Skin of body (tissue), 3 donors: ENCODE results near the gene SEC23B. TPM values are rescaled to one million over a fixed set of nuclear protein-coding genes. Genes with fewer than 3 reads are reported as not detected.

ENCODE experiments used
- DNase-seq: peaks from one replicate; lab custom pipeline; 2025; lab: John Stamatoyannopoulos, UW
- small RNA-seq: library from RNA; depleted of rRNA; stranded (forward); fragments of <200 nt; gene quantifications from one replicate; pipeline ENCODE3, GENCODE V24; 2014; ENCODE audit warnings: low replicate concordance
- total RNA-seq: library from RNA; depleted of rRNA; stranded (reverse); fragments of >200 nt; gene quantifications from one replicate; pipeline ENCODE4 v1.2.3, GENCODE V29; 2014

The SEC23B gene
- total RNA-seq, 1 donor from 2014 or later: 35.6 TPM

DNA sequence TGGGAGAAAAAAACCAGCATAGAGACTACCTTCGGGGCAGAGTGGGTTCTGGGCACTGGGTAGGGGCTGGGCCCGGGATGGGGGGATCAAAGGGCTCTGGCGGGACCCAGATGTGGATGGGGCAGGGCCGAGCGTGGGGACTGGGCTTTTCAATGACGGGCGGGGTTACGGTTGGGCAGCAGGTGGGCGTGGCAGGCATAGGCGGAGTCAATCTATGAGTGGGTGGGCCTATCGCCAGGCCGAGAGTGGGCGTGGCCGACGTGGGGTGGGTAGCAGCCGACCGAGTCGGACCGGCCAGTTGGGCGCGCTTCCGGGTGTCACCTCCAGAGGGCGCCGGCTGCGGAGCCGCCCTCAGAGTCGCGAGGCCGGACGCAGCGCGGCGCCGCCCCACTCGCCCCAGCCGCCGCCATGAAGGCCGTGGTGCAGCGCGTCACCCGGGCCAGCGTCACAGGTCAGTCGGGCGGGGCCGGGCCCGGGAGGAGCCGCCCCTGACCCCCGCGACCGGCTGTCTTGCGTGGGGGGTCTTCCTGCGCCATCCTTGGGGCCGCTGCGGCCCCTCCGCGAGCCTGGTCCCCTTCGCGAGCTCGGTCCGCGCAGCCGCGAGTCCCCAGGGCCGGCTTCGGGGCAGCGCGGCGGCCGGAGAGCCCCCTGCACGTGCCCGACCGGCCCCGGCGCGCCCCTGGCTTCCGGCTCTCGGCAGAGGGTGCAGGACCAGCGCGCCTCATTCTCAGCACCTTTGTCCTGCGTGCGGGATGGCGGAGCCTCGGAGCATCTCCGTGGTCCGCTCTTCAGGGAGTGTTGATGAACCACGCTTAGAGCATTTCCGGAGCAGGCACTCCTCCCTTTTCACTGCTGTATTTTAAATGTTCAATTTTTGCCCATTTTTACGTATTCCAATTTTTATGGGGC is 80.2 kb downstream of the SEC23B start, which contains the start of gene DTD1:
TSS of gene DTD1 (plus strand) at position 390 of the 909 bp plus-strand sequence. CDS start at position 409, 19 bp downstream.
- DNase-seq: peak; percentile 23

DNA sequence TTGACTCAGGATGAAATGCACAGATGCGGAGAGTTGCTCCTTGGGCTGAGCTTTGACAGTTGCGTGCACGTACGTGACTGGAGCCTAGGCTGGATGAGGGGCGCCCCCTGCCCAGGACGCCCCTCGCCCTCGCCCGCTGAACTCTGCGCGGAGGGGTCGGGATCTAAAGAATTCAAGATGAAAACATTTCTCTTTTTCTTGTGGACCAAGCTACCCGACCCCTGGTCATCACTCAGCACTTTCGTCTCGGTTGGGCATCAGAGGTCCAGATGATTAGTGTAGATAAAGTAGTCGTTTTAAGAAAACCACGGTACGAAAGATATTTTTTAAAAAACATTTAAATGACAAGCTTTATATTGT is 80.8 kb downstream of the SEC23B start:
- no peak for DNase-seq

DNA sequence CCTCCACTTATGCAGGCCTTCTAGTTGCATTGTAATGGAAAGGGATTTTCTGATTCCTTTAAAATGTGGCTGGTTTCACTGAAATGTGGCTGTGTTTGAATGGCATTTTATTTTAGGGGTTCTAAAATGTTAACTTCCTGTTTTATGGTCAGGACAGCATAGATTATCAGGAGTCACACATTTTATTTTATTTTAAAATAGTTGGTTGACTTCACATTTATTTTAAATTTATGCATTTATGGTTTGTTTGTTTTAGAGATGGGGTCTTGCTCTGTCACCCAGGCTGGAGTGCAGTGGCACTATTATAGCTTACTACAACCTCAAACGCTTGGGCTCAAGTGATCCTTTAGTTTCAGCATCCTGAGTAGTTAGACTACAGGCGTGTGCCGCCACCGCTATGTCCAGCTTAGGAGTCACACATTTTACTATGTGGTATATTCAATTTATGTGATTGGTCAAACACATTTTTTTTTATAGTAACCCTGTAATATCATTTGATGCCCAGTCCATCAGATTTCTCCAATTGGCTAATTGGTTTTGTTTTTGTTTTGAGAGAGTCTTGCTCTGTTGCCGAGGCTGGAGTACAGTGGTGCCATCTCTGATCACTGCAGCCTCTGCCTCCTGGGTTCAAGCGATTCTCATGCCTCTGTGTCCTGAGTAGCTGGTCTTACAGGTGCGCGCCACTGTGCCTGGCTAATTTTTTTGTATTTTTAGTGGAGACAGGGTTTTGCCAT is 82.4 kb downstream of the SEC23B start:
- DNase-seq: no peak

DNA sequence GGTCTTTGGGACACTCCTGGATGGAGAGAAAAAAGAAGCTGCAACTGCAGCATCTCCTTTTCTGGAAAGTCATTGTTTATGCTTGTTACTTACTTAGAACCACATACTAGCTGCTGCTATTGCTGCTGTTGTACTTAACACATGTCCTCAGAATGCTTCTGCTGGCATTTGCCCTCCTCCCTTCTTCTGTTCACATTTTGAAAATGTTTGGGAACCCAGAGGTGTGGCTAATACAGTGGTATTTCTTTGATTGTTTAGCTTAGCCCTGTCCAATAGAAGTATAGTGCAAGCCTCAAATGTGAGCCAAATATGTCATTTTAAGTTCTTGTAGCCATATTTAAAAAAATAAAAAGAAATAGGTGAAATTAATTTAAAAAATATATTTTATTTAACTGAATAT is 88.5 kb downstream of the SEC23B start:
- DNase-seq: no peak

DNA sequence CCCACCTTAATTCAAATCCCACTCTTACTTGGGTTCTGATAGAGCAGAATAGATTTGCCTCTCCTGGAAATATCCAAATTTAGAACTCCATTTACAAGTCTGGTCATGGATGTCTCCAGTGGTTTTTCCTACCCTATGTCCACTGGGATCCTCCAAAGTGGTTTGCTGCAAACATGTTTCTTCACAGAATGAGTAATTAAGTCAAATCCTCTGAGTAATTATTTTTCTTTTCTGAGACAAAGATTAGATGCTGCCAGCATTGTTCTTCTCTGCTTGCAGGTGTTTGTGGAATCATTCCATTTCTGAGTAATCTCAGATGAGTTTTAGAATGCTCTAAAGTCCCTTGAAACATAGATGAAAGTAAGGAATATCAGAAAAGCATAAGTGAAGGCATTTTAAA is 102.0 kb downstream of the SEC23B start:
- DNase-seq: no peak

Small RNA genes lying within 50 kb of the gene (small RNA-seq; reads per million reads assigned to genes)
- gene MIR3192: not detected
- not detected for gene RN7SL638P
- not detected for gene RNU6ATAC34P

Other genes starting within 250 kb of the SEC23B start
- 20.4 TPM for gene ZNF133, start 219.4 kb upstream of the SEC23B start, total RNA-seq
- 1.7 TPM for gene DZANK1, start 40.9 kb upstream of the SEC23B start, total RNA-seq
- gene POLR3F, start 40.5 kb upstream of the SEC23B start, total RNA-seq: 11.8 TPM
- gene RBBP9, start 10.7 kb upstream of the SEC23B start, total RNA-seq: 11.7 TPM
- gene SMIM26, start 59.5 kb downstream of the SEC23B start, total RNA-seq: 79.3 TPM
- gene DTD1, start 80.1 kb downstream of the SEC23B start, total RNA-seq: 17.2 TPM